Mesenchymal stem cell (in vitro differentiated cells and primary cell): ENCODE measurements around the gene SLC9C2.

Experiments
- DNase-seq: peaks from one replicate; pipeline ENCODE4 v3.0.0-alpha.2; 2013
- H2AFZ ChIP-seq: one replicate; pipeline ENCODE4 v1.6.1; 2013; ENCODE audit warnings: low read depth, mild to moderate bottlenecking, control low read depth, inconsistent platforms, low read length, moderate library complexity
- H2AK5ac ChIP-seq: 2 replicates; pipeline ENCODE4 v1.6.1; 2013; ENCODE audit warnings: low read length, moderate library complexity, mild to moderate bottlenecking, inconsistent platforms; ENCODE audit not compliant: severe bottlenecking
- H2BK120ac ChIP-seq: one replicate; pipeline ENCODE4 v1.6.1; 2013; ENCODE audit warnings: low read depth, mild to moderate bottlenecking, inconsistent platforms, low read length, moderate library complexity
- H2BK12ac ChIP-seq, 2 experiments: one replicate each; pipeline ENCODE4 v1.6.1; 2013; ENCODE audit warnings: inconsistent platforms in 2 of 2, low read length in 2 of 2, mild to moderate bottlenecking in 2 of 2, moderate library complexity in 2 of 2, control low read depth in 1 of 2
- H2BK15ac ChIP-seq: one replicate; pipeline ENCODE4 v1.6.1; 2013; ENCODE audit warnings: mild to moderate bottlenecking, low read depth, inconsistent platforms; ENCODE audit not compliant: poor library complexity, severe bottlenecking
- H2BK5ac ChIP-seq: 2 replicates; pipeline ENCODE4 v1.6.1; 2013; ENCODE audit warnings: low read depth, mild to moderate bottlenecking, low read length, control low read depth, inconsistent platforms; ENCODE audit not compliant: poor library complexity, severe bottlenecking
- H3K14ac ChIP-seq, 2 experiments: one replicate each; pipeline ENCODE4 v1.6.1; 2013; ENCODE audit warnings: inconsistent platforms in 2 of 2, low read length in 2 of 2, control low read depth in 1 of 2, mild to moderate bottlenecking in 1 of 2, moderate library complexity in 1 of 2
- H3K18ac ChIP-seq, 2 experiments: one replicate each; pipeline ENCODE4 v1.6.1; 2013; ENCODE audit warnings: inconsistent platforms in 2 of 2, low read length in 2 of 2, control low read depth in 1 of 2, low read depth in 1 of 2, mild to moderate bottlenecking in 1 of 2
- H3K23ac ChIP-seq, 2 experiments: one replicate each; pipeline ENCODE4 v1.6.1; 2013; ENCODE audit warnings: inconsistent platforms in 2 of 2, low read length in 2 of 2, mild to moderate bottlenecking in 2 of 2, moderate library complexity in 2 of 2, control low read depth in 1 of 2
- H3K27ac ChIP-seq: 2 replicates; pipeline ENCODE4 v1.5.1; 2013; ENCODE audit warnings: mild to moderate bottlenecking, moderate library complexity, low read length, control low read depth, inconsistent platforms; ENCODE audit not compliant: poor library complexity, severe bottlenecking
- H3K27me3 ChIP-seq, 2 experiments: 2 replicates each; pipeline versions ENCODE4 v1.6.1 to v1.7.0; 2013; ENCODE audit warnings: low read length in 2 of 2, mild to moderate bottlenecking in 2 of 2, moderate library complexity in 2 of 2, control low read depth in 1 of 2, inconsistent platforms in 1 of 2; ENCODE audit not compliant: control insufficient read depth in 1 of 2, insufficient read depth in 1 of 2
- H3K36me3 ChIP-seq, 2 experiments: 2 replicates each; pipeline versions ENCODE4 v1.6.1 to v1.7.0; 2013; ENCODE audit warnings: low read length in 2 of 2, control low read depth in 1 of 2, inconsistent platforms in 1 of 2, low read depth in 1 of 2, mild to moderate bottlenecking in 1 of 2; ENCODE audit not compliant: insufficient read depth in 2 of 2, control insufficient read depth in 1 of 2
- H3K4ac ChIP-seq, 2 experiments: one replicate each; pipeline ENCODE4 v1.6.1; 2013; ENCODE audit warnings: inconsistent platforms in 2 of 2, low read length in 2 of 2, mild to moderate bottlenecking in 2 of 2, moderate library complexity in 2 of 2, control low read depth in 1 of 2, low read depth in 1 of 2
- H3K4me1 ChIP-seq: 2 replicates; pipeline ENCODE4 v1.6.1; 2013; ENCODE audit warnings: low read depth, low read length, control low read depth; ENCODE audit not compliant: control insufficient read depth, insufficient read depth
- H3K4me2 ChIP-seq: 2 replicates; pipeline ENCODE4 v1.6.1; 2013; ENCODE audit warnings: low read length, mild to moderate bottlenecking, inconsistent platforms; ENCODE audit not compliant: poor library complexity, severe bottlenecking
- H3K4me3 ChIP-seq, 2 experiments: 2 replicates each; pipeline versions ENCODE4 v1.5.1 to v1.7.0; 2013; ENCODE audit warnings: low read length in 2 of 2, mild to moderate bottlenecking in 2 of 2, control low read depth in 1 of 2, low read depth in 1 of 2; ENCODE audit not compliant: insufficient read depth in 1 of 2
- H3K79me1 ChIP-seq: replicated peaks from 2 replicates; pipeline ENCODE4 v1.6.1; 2013; ENCODE audit warnings: mild to moderate bottlenecking, control low read depth, low read length, inconsistent platforms; ENCODE audit not compliant: poor library complexity, severe bottlenecking
- H3K9ac ChIP-seq: 2 replicates; pipeline ENCODE4 v1.7.0; 2013; ENCODE audit warnings: mild to moderate bottlenecking, low read length, moderate library complexity
- H3K9me3 ChIP-seq: 2 replicates; pipeline ENCODE4 v1.7.0; 2013; ENCODE audit warnings: mild to moderate bottlenecking, low read length; ENCODE audit not compliant: control insufficient read depth
- H4K8ac ChIP-seq: one replicate; pipeline ENCODE4 v1.6.1; 2013; ENCODE audit warnings: inconsistent platforms, mild to moderate bottlenecking, low read length, moderate library complexity
- H4K91ac ChIP-seq: one replicate; pipeline ENCODE4 v1.6.1; 2013; ENCODE audit warnings: mild to moderate bottlenecking, low read length, inconsistent platforms
- WGBS: methylation state at CpG from one replicate; pipeline ENCODE4 v1.1.7; 2013; ENCODE audit warnings: mixed read lengths; 5-methylcytosine and 5-hydroxymethylcytosine counted together

Gene SLC9C2

DNA sequence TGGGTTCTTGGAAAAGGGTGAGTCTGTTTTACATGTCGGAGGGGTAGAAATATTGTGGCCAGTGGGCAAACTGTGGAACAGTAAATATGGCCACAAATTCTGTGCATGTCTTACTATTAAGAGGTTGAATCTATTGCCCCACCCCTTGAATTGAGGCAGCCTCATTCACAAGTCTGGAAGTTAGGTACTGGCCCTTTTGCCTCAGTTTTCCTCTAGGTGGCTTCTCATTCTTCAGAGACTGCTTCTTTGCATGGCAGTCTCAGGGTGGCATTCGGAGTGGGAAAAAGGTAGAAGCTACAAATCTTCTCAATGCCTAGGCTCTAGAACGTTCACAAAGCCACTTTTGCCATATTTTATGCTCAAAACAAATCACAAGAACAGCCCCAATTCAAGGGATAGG is 57.2 kb downstream of the SLC9C2 start:
- H2BK15ac ChIP-seq, result no peak overlapping the region
- no peak overlapping the region for H3K23ac ChIP-seq
- no peaks in the 10 kb centered on the region for H3K36me3 ChIP-seq
- no peak overlapping the region for H4K8ac ChIP-seq
- no peak overlapping the region for H3K18ac ChIP-seq
- H3K4me1 ChIP-seq, result no peaks in the 10 kb centered on the region
- H4K91ac ChIP-seq, result no peak overlapping the region
- H3K4me2 ChIP-seq, result no peak overlapping the region
- no peaks in the 10 kb centered on the region for H3K27me3 ChIP-seq
- no peak overlapping the region for H3K14ac ChIP-seq
- no peak overlapping the region for H2BK12ac ChIP-seq
- no peak overlapping the region for H2AFZ ChIP-seq
- no peak overlapping the region for H2BK120ac ChIP-seq
- no peak overlapping the region for H2BK5ac ChIP-seq
- H3K4me3 ChIP-seq, result no peak overlapping the region
- no peak overlapping the region for H2AK5ac ChIP-seq
- WGBS, result 87% methylated on average over 1 of the region's 3 CpGs
- H3K4ac ChIP-seq, result no peak overlapping the region
- DNase-seq, result no peak
- H3K9me3 ChIP-seq, result no peaks in the 10 kb centered on the region
- no peaks in the 10 kb centered on the region for H3K79me1 ChIP-seq
- H3K27ac ChIP-seq, result no peak overlapping the region
- H3K9ac ChIP-seq, result no peak overlapping the region

DNA sequence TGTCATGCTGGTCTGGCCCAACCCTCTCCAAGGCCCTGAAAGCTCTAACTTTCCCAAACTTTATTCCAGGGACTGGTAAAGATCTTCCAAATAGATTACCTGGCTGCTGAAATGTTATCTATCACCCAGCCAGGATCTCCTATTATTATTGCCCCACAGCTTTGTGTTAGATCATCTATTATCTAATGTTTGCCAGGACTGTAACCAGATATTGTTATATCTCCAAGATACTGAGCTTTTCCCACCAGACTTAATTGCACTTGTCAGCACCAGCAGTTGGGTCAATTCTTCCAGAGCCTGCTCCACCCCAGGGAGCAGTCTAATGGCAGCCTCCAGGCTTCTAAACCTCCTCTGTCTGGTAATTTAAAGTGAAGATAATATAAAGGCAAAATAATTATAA is 66.6 kb downstream of the SLC9C2 start:
- no peaks in the 10 kb centered on the region for H3K79me1 ChIP-seq
- no peak overlapping the region for H2BK5ac ChIP-seq
- no peak overlapping the region for H4K8ac ChIP-seq
- H3K4me3 ChIP-seq, result no peak overlapping the region
- no peak overlapping the region for H4K91ac ChIP-seq
- DNase-seq, result no peak
- H2BK120ac ChIP-seq, result no peak overlapping the region
- no peaks in the 10 kb centered on the region for H3K36me3 ChIP-seq
- H3K14ac ChIP-seq, result no peak overlapping the region
- no peak overlapping the region for H2BK15ac ChIP-seq
- H3K18ac ChIP-seq, result no peak overlapping the region
- no peak overlapping the region for H2AK5ac ChIP-seq
- H3K23ac ChIP-seq, result no peak overlapping the region
- no peak overlapping the region for H3K4me2 ChIP-seq
- no peaks in the 10 kb centered on the region for H3K4me1 ChIP-seq
- no peak overlapping the region for H3K9ac ChIP-seq
- H3K27ac ChIP-seq, result no peak overlapping the region
- no peak overlapping the region for H2BK12ac ChIP-seq
- H3K4ac ChIP-seq, result no peak overlapping the region
- peaks cover 3 to 6% of the 10 kb centered on the region in 2 experiments for H3K27me3 ChIP-seq
- no peak overlapping the region for H2AFZ ChIP-seq
- H3K9me3 ChIP-seq, result no peaks in the 10 kb centered on the region

DNA sequence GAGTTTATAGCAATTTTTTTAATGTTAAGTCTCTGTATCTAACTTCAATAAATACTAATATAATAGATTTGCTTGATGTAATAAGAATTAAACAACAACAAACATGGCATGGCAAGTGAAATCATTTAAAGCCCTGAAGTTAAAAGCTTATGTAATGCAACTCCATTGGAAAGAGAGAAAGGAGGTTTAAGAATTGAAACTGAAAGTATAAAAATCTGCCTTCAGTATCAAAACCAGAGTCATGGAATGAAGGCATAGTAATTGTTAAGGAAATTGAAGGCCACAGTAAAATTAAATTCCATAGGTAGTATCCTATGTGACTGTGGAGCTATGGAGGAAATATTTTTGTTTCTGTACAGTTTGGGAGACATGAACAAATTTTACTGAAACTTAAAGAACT is 70.6 kb downstream of the SLC9C2 start:
- Histone ChIP-seq H3K14ac (no peak overlapping the region), H2BK12ac (no peak overlapping the region), H3K4ac (no peak overlapping the region), H4K91ac (no peak overlapping the region), H3K9ac (peak overlapping the region; percentile 81), H3K79me1 (no peaks in the 10 kb centered on the region), H4K8ac (no peak overlapping the region), H3K23ac (no peak overlapping the region), H2BK5ac (no peak overlapping the region), H2AK5ac (no peak overlapping the region), H2AFZ (no peak overlapping the region), H2BK15ac (no peak overlapping the region), H3K4me2 (no peak overlapping the region), H3K4me3 (peak overlapping the region in 1 of 2 experiments; percentile 48), H3K27me3 (no peaks in the 10 kb centered on the region), H3K4me1 (no peaks in the 10 kb centered on the region), H3K27ac (no peak overlapping the region), H3K9me3 (no peaks in the 10 kb centered on the region), H3K36me3 (no peaks in the 10 kb centered on the region), H3K18ac (no peak overlapping the region), H2BK120ac (no peak overlapping the region)
- peak; percentile 27 for DNase-seq

- Histone ChIP-seq H3K4me1 (no peaks in the 10 kb centered on the region), H3K27ac (no peak overlapping the region), H4K8ac (no peak overlapping the region), H3K23ac (no peak overlapping the region), H2BK5ac (peak overlapping the region; percentile 51), H2BK12ac (no peak overlapping the region), H3K9me3 (no peaks in the 10 kb centered on the region), H3K18ac (no peak overlapping the region), H3K4me2 (no peak overlapping the region), H2BK120ac (no peak overlapping the region), H2BK15ac (no peak overlapping the region), H2AK5ac (no peak overlapping the region), H3K27me3 (no peaks in the 10 kb centered on the region), H3K9ac (peak overlapping the region; percentile 31), H4K91ac (no peak overlapping the region), H3K4me3 (no peak overlapping the region), H3K4ac (no peak overlapping the region), H3K79me1 (no peaks in the 10 kb centered on the region), H3K14ac (no peak overlapping the region), H3K36me3 (no peaks in the 10 kb centered on the region), H2AFZ (no peak overlapping the region)
- no peak for DNase-seq
- WGBS, result 61% methylated on average over 4 of the region's 4 CpGs
These were observed 71.8 kb downstream of the SLC9C2 start for GRCh38 chr1:173530795-173531693.
